ENCODE results near the gene SLC27A2. TPM values are rescaled to one million over a fixed set of nuclear protein-coding genes. Genes with fewer than 3 reads are reported as not detected.

Gene SLC27A2
- total RNA-seq, 2 experiments from 2014 or later: 25.2 TPM

DNA sequence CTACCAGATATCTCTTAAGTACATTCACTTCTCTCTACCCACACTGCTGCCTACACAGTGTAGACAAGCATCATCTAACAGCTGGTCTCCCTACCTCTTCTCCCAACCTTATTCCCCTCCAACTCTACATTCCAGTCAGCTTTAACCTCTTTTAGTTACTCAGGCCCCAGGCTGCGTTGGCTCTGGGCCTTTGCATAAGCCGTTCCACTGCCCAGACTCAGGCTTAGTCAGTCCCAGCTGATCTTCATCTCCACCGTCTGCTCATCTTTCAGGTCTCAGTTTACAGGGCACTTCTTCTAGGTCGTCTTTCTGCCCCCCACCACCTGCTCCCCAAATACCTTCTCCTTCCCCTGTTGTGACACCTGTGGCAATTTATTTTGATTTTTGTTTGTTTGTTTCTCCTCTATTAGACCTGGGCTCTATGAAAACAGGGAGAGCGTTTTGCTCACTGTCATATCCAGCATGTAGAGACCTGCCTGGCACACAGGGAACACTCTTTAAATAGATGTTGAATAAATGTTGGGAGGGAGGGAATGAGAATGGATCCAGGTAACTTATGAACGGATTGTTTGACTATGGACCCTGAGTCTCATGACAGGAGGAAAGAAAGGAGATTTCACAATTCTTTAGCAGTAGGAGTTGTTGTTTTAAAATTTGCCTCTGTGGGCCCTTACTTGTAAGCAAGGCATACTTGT, 11.1 kb downstream of the SLC27A2 start:
- no peaks in the 10 kb centered on the region for H3K9me3 Mint-ChIP-seq
- no peaks in the 10 kb centered on the region for H3K4me1 Mint-ChIP-seq (ENCODE audit: low read depth)
- intact Hi-C loops (cut with micrococcal nuclease): no loop called here
- no peak overlapping the region for H3K4me3 Mint-ChIP-seq
- no peaks in the 10 kb centered on the region for H3K27me3 Mint-ChIP-seq (ENCODE audit: low read depth)
- peaks cover 9% of the 10 kb centered on the region for H3K36me3 Mint-ChIP-seq (ENCODE audit: low read depth)
- no peak overlapping the region for H3K27ac Mint-ChIP-seq
- DNase-seq: no peak
- CTCF ChIA-PET: no interaction called here

GRCh38 chr15:50202003-50202402, 20.0 kb downstream of the SLC27A2 start:
- DNase-seq: no peak
- Mint-ChIP-seq H3K4me3 (no peak overlapping the region), H3K4me1 (ENCODE audit: low read depth) (no peaks in the 10 kb centered on the region), H3K27me3 (ENCODE audit: low read depth) (no peaks in the 10 kb centered on the region), H3K27ac (no peak overlapping the region), H3K36me3 (ENCODE audit: low read depth) (peaks cover 28% of the 10 kb centered on the region), H3K9me3 (no peaks in the 10 kb centered on the region)
- intact Hi-C loops (cut with micrococcal nuclease): no loop called here
- CTCF ChIA-PET: no interaction called here

DNA sequence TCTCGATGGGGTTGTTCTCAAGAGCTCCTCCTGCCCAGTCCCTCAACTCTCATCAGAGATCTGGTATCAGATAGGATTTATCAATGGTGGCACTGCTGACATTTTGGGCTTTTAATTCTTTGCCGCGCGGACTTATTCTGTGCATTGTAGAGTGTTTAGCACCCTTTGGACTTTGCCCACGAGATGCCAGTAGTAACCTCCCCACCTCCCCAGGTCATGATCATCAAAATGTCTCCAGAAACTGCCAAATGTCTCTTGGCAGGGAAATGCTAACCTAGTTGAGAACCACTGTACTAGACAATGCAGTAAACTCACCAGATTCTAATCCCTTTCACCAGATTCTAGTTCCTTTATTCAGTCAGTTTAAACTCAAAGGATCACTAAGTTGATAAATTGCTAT, 24.0 kb downstream of the SLC27A2 start:
- intact Hi-C loops (cut with micrococcal nuclease): no loop called here
- Mint-ChIP-seq H3K27ac (no peak overlapping the region), H3K27me3 (ENCODE audit: low read depth) (peaks cover 2% of the 10 kb centered on the region), H3K4me1 (ENCODE audit: low read depth) (no peaks in the 10 kb centered on the region), H3K4me3 (no peak overlapping the region), H3K36me3 (ENCODE audit: low read depth) (peaks cover 56% of the 10 kb centered on the region), H3K9me3 (peaks cover under 1% of the 10 kb centered on the region)
- no peak for DNase-seq
- CTCF ChIA-PET: interaction anchor here (0.7 kb wide), 1 partner anchor 110 kb away, joined by 3 read pairs; no protein-coding TSS in a partner anchor

- Mint-ChIP-seq H3K4me1 (ENCODE audit: low read depth) (no peaks in the 10 kb centered on the region), H3K4me3 (no peak overlapping the region), H3K27me3 (ENCODE audit: low read depth) (peaks cover 14% of the 10 kb centered on the region), H3K36me3 (ENCODE audit: low read depth) (peaks cover 56% of the 10 kb centered on the region), H3K27ac (no peak overlapping the region), H3K9me3 (peaks cover 17% of the 10 kb centered on the region)
- no peak for DNase-seq
- CTCF ChIA-PET: interaction anchor here (1.5 kb wide), 1 partner anchor 106 kb away, joined by 3 read pairs; no protein-coding TSS in a partner anchor
- intact Hi-C loops (cut with micrococcal nuclease): no loop called here
Measured at GRCh38 chr15:50209809-50210208, 27.8 kb downstream of the SLC27A2 start.

- H3K27ac Mint-ChIP-seq: no peak overlapping the region
- H3K9me3 Mint-ChIP-seq: peaks cover 17% of the 10 kb centered on the region
- CTCF ChIA-PET: interaction anchor here (1.2 to 1.5 kb wide), 2 partner anchors 9 to 105 kb away, joined by 3 to 5 read pairs; no protein-coding TSS in a partner anchor
- peaks cover 14% of the 10 kb centered on the region for H3K27me3 Mint-ChIP-seq (ENCODE audit: low read depth)
- H3K36me3 Mint-ChIP-seq (ENCODE audit: low read depth): peaks cover 53% of the 10 kb centered on the region
- intact Hi-C loops (cut with micrococcal nuclease): no loop called here
- no peaks in the 10 kb centered on the region for H3K4me1 Mint-ChIP-seq (ENCODE audit: low read depth)
- DNase-seq: no peak
- H3K4me3 Mint-ChIP-seq: no peak overlapping the region
Measured at GRCh38 chr15:50210462-50211157, 28.6 kb downstream of the SLC27A2 start.

DNA sequence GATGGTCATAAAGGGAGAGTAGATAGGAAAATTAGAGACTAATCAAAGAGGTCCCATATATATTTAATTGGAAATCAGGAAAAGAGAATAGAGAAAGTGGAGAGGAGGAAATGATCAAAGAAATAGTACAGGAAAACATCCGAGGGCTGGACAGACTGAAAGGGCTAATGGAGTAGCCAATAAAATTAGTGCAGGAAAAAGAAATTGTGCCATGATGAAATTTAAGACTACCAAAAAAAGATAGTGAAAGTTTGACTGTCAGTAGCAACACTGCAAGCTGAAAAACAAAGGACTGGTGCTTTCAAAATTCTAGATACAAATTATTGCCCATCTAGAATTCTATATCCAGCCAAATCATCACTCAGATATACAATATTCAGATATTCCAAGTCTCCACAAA, 36.3 kb downstream of the SLC27A2 start:
- Mint-ChIP-seq H3K27ac (no peak overlapping the region), H3K36me3 (ENCODE audit: low read depth) (peaks cover 12% of the 10 kb centered on the region), H3K4me1 (ENCODE audit: low read depth) (peaks cover 15% of the 10 kb centered on the region), H3K27me3 (ENCODE audit: low read depth) (peaks cover 11% of the 10 kb centered on the region), H3K4me3 (no peak overlapping the region), H3K9me3 (no peaks in the 10 kb centered on the region)
- intact Hi-C loops (cut with micrococcal nuclease): loop anchor here (2.0 kb wide), 1 partner anchor 35 kb away; the partner anchor contains the start of gene SLC27A2
- no peak for DNase-seq
- CTCF ChIA-PET: no interaction called here

- H3K36me3 Mint-ChIP-seq (ENCODE audit: low read depth): peaks cover 16% of the 10 kb centered on the region
- H3K9me3 Mint-ChIP-seq: no peaks in the 10 kb centered on the region
- H3K27me3 Mint-ChIP-seq (ENCODE audit: low read depth): peaks cover 10% of the 10 kb centered on the region
Measured at GRCh38 chr15:50218691-50219090, 36.7 kb downstream of the SLC27A2 start.

DNA sequence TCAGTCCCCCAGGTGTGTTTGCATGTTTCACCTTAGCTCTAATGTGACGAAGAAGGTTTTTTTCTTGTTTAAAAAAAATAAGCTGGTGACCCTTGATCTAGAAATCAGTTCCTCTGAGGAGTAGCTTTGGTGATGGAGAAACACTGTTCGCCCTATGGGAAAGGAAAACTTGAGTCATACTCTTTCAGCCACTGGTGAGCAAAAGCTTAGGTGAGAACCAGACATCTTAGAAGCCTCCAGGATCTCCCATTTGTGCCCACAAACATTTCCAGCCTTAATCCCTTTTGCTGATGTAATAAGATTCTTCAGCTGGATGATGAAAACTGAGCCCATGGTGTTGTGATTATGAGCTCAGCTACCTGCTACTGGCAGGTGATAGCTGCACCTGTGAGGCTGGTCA, 37.8 kb downstream of the SLC27A2 start:
- H3K4me1 Mint-ChIP-seq (ENCODE audit: low read depth): peaks cover 15% of the 10 kb centered on the region
- intact Hi-C loops (cut with micrococcal nuclease): loop anchor here (2.0 kb wide), 1 partner anchor 37 kb away; the partner anchor contains the start of gene SLC27A2
- DNase-seq: no peak
- CTCF ChIA-PET: interaction anchor here (0.7 to 1.4 kb wide), 4 partner anchors 9 to 96 kb away, joined by 3 to 5 read pairs (median 4); no protein-coding TSS in a partner anchor
- H3K9me3 Mint-ChIP-seq: no peaks in the 10 kb centered on the region
- H3K4me3 Mint-ChIP-seq: no peak overlapping the region
- H3K27ac Mint-ChIP-seq: no peak overlapping the region
- H3K27me3 Mint-ChIP-seq (ENCODE audit: low read depth): peaks cover 5% of the 10 kb centered on the region
- peaks cover 18% of the 10 kb centered on the region for H3K36me3 Mint-ChIP-seq (ENCODE audit: low read depth)

More at GRCh38 chr15:50218691-50219090, 36.7 kb downstream of the SLC27A2 start:
- H3K4me1 Mint-ChIP-seq (ENCODE audit: low read depth): peaks cover 15% of the 10 kb centered on the region
- DNase-seq: no peak
- CTCF ChIA-PET: interaction anchor here (1.4 kb wide), 1 partner anchor 8 kb away, joined by 5 read pairs; no protein-coding TSS in a partner anchor
- intact Hi-C loops (cut with micrococcal nuclease): loop anchor here (2.0 kb wide), 1 partner anchor 36 kb away; the partner anchor contains the start of gene SLC27A2
- no peak overlapping the region for H3K27ac Mint-ChIP-seq
- no peak overlapping the region for H3K4me3 Mint-ChIP-seq

DNA sequence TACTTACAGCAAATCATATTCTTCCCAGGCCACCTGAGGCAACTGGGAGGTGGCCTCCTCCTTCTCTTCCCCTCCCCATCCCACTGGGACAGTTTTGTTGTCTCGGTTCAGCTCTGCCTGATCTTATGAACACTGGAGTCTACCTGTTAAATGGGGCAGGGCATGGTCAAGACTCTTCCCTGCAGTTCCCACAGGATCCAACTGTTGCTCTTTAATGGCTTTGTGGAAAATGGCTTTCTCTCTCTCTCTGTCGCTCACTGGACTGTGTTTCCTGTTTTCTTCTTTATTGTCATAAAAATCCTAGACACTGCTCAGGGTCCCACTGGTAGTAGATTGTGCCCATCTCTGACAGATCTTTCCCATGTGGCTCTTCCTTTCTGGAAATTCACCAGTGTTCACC, 40.2 kb downstream of the SLC27A2 start:
- Mint-ChIP-seq H3K4me3 (no peak overlapping the region), H3K27me3 (ENCODE audit: low read depth) (no peaks in the 10 kb centered on the region), H3K4me1 (ENCODE audit: low read depth) (peaks cover 15% of the 10 kb centered on the region), H3K9me3 (no peaks in the 10 kb centered on the region), H3K27ac (no peak overlapping the region), H3K36me3 (ENCODE audit: low read depth) (peaks cover 22% of the 10 kb centered on the region)
- intact Hi-C loops (cut with micrococcal nuclease): no loop called here
- no peak for DNase-seq
- CTCF ChIA-PET: no interaction called here

DNA sequence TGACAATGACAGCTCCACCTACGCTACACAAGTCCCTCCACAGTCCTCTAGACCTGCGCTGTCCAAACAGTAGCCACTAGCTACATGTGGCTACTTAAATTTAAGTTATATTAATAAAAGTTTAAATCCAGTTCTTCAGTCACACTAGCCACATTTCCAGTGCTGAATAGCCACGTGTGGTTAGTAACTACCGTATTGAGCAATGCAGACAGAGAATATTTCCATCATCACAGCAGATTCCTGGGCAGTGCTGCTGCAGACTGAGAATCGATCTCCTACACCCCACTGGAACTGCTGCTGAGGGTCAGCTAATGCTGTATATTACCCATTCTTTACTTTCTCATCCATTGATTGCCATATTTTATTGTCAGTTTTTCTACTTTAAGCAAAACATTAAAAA, 42.6 kb downstream of the SLC27A2 start:
- Mint-ChIP-seq H3K36me3 (ENCODE audit: low read depth) (peaks cover 38% of the 10 kb centered on the region), H3K27ac (no peak overlapping the region), H3K9me3 (no peaks in the 10 kb centered on the region), H3K27me3 (ENCODE audit: low read depth) (no peaks in the 10 kb centered on the region), H3K4me1 (ENCODE audit: low read depth) (peaks cover 6% of the 10 kb centered on the region), H3K4me3 (no peak overlapping the region)
- DNase-seq: no peak
- intact Hi-C loops (cut with micrococcal nuclease): no loop called here
- CTCF ChIA-PET: no interaction called here

DNA sequence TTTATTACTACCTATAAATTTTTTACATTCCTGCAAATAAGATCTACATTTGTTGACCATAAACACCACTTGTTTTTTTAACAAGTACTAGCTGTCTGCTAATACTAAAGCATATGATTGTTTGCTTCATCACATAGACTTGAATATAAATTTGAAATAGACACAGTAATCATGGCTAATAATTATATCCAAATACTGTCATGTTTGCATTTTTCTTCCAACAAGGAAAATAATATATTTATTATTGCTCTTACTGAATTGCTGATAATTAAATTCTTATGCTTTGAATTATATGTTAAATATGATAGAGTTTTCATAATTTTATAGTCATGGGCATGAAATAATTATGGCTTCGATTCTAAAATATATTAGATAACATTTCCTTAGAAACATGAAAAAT, 43.1 kb downstream of the SLC27A2 start:
- no peak overlapping the region for H3K27ac Mint-ChIP-seq
- H3K9me3 Mint-ChIP-seq: no peaks in the 10 kb centered on the region
- H3K27me3 Mint-ChIP-seq (ENCODE audit: low read depth): no peaks in the 10 kb centered on the region
- H3K4me1 Mint-ChIP-seq (ENCODE audit: low read depth): peaks cover 2% of the 10 kb centered on the region
- CTCF ChIA-PET: no interaction called here
- no peak for DNase-seq
- peaks cover 37% of the 10 kb centered on the region for H3K36me3 Mint-ChIP-seq (ENCODE audit: low read depth)
- no peak overlapping the region for H3K4me3 Mint-ChIP-seq
- intact Hi-C loops (cut with micrococcal nuclease): no loop called here

- Mint-ChIP-seq H3K27ac (no peak overlapping the region), H3K4me1 (ENCODE audit: low read depth) (no peaks in the 10 kb centered on the region), H3K36me3 (ENCODE audit: low read depth) (peaks cover 37% of the 10 kb centered on the region), H3K9me3 (no peaks in the 10 kb centered on the region), H3K27me3 (ENCODE audit: low read depth) (no peaks in the 10 kb centered on the region), H3K4me3 (no peak overlapping the region)
- intact Hi-C loops (cut with micrococcal nuclease): no loop called here
- CTCF ChIA-PET: no interaction called here
- no peak for DNase-seq
Measured at GRCh38 chr15:50225938-50226337, 43.9 kb downstream of the SLC27A2 start.

Data from activated naive CD4-positive, alpha-beta T cell treated with anti-CD3 and anti-CD28 coated beads for 36 hours (primary cell).